22Rv1 (cell line): ENCODE results near the gene FSTL3.

Experiments
- H3K27ac ChIP-seq: fragments of 450-650 bp; 2 replicates; pipeline ENCODE4 v1.5.1; 2017
- CTCF ChIP-seq: fragments of 450-650 bp; IDR thresholded peaks from 2 replicates; pipeline ENCODE4 v1.5.1; 2017; ENCODE audit warnings: mild to moderate bottlenecking
- ZFX ChIP-seq: fragments of 450-650 bp; IDR thresholded peaks from 2 replicates; pipeline ENCODE4 v1.6.1; 2017; ENCODE audit warnings: antibody characterized with exemption, borderline replicate concordance

Gene FSTL3

GRCh38 chr19:658916-659839, 17.0 kb upstream of the FSTL3 start:
- H3K27ac ChIP-seq = no peak overlapping the region
- TF ChIP-seq ZFX (no peak), CTCF (no peak)

- H3K27ac ChIP-seq = peak overlapping the region; percentile 87
- no peak for TF ChIP-seq CTCF
- TF ChIP-seq ZFX = no peak
Observed at GRCh38 chr19:660793-661426, 15.3 kb upstream of the FSTL3 start.

- TF ChIP-seq ZFX (no peak), CTCF (no peak)
- H3K27ac ChIP-seq = peak overlapping the region; percentile 87
Observed at GRCh38 chr19:661427-662196, 14.6 kb upstream of the FSTL3 start.

- TF ChIP-seq ZFX = no peak
- peak overlapping the region; percentile 87 for H3K27ac ChIP-seq
Observed at GRCh38 chr19:662207-662961, 13.8 kb upstream of the FSTL3 start.

GRCh38 chr19:662962-663681, 13.1 kb upstream of the FSTL3 start, which contains the start of gene RNF126:
TSS of gene RNF126 (minus strand) at chr19:663214. CDS start at chr19:663121, 93 bp downstream.
- TF ChIP-seq ZFX (no peak), CTCF (no peak)
- H3K27ac ChIP-seq = peak within 1 kb of the TSS; percentile 87

GRCh38 chr19:663682-664117, 12.5 kb upstream of the FSTL3 start:
- no peak for TF ChIP-seq ZFX
- no peak for TF ChIP-seq CTCF
- peak overlapping the region; percentile 87 for H3K27ac ChIP-seq
